GM23338 (cell line): ENCODE measurements around the gene AFF3. TPM values are rescaled to one million over a fixed set of nuclear protein-coding genes. Genes with fewer than 3 reads are reported as not detected.

Experiments used
- ATAC-seq: fragments of 200-7000 bp; cut with Tn5 transposase; 3 replicates; pipeline ENCODE4 v1.9.1; 2020
- DNase-seq: peaks from one replicate; pipeline ENCODE4 v3.0.0-alpha.2; 2015; ENCODE audit warnings: low spot score
- H2AFZ ChIP-seq: fragments of 200-600 bp; sonication (generic); 2 replicates; pipeline ENCODE4 v1.8.0; 2016; ENCODE audit warnings: antibody characterized with exemption, mild to moderate bottlenecking, moderate library complexity
- H3F3A ChIP-seq: fragments of 200-600 bp; sonication (generic); replicated peaks from 2 replicates; pipeline ENCODE4 v1.8.0; 2017; ENCODE audit warnings: antibody characterized with exemption, mixed run types, low read depth
- H3K27ac ChIP-seq: fragments of 200-600 bp; sonication (generic); 2 replicates; pipeline ENCODE4 v1.6.1; 2016; ENCODE audit warnings: low read depth
- H3K27me3 ChIP-seq: fragments of 200-600 bp; sonication (generic); 2 replicates; pipeline ENCODE4 v1.8.0; 2016; ENCODE audit warnings: mild to moderate bottlenecking, mixed run types, moderate library complexity; ENCODE audit not compliant: insufficient read depth
- H3K36me3 ChIP-seq: fragments of 200-600 bp; sonication (generic); 2 replicates; pipeline ENCODE4 v1.8.0; 2016; ENCODE audit warnings: mild to moderate bottlenecking; ENCODE audit not compliant: insufficient read depth
- H3K4me1 ChIP-seq: fragments of 200-600 bp; sonication (generic); 2 replicates; pipeline ENCODE4 v1.8.0; 2016; ENCODE audit warnings: mild to moderate bottlenecking, moderate library complexity; ENCODE audit not compliant: insufficient read depth
- H3K4me2 ChIP-seq: fragments of 200-600 bp; sonication (generic); 2 replicates; pipeline ENCODE4 v1.7.1; 2017; ENCODE audit warnings: mixed run types
- H3K4me3 ChIP-seq: fragments of 200-600 bp; sonication (generic); 2 replicates; pipeline ENCODE4 v1.6.1; 2016; ENCODE audit warnings: mixed run types
- H3K79me2 ChIP-seq: fragments of 200-600 bp; sonication (generic); replicated peaks from 2 replicates; pipeline ENCODE4 v1.8.0; 2017; ENCODE audit warnings: mild to moderate bottlenecking; ENCODE audit not compliant: insufficient read depth
- H3K9me2 ChIP-seq: fragments of 200-600 bp; sonication (generic); 2 replicates; pipeline ENCODE4 v1.8.0; 2017; ENCODE audit not compliant: insufficient read depth
- H4K20me1 ChIP-seq: fragments of 200-600 bp; sonication (generic); replicated peaks from 2 replicates; pipeline ENCODE4 v1.8.0; 2017; ENCODE audit warnings: mild to moderate bottlenecking; ENCODE audit not compliant: insufficient read depth
- H3K27ac Mint-ChIP-seq: 2 replicates; pipeline ENCODE4 v1.8.0; 2020; ENCODE audit warnings: inconsistent platforms, mild to moderate bottlenecking, moderate library complexity, mixed read lengths
- H3K27me3 Mint-ChIP-seq: 3 replicates; pipeline ENCODE4 v1.8.0; 2022; ENCODE audit warnings: low read depth, mild to moderate bottlenecking, moderate library complexity, mixed read lengths, inconsistent platforms; ENCODE audit not compliant: insufficient read depth, poor library complexity
- H3K36me3 Mint-ChIP-seq: 3 replicates; pipeline ENCODE4 v1.8.0; 2021; ENCODE audit warnings: low read depth, mild to moderate bottlenecking, inconsistent platforms, moderate library complexity, mixed read lengths
- H3K4me1 Mint-ChIP-seq: 3 replicates; pipeline ENCODE4 v1.8.0; 2020; ENCODE audit warnings: mild to moderate bottlenecking, inconsistent platforms, mixed read lengths
- H3K4me3 Mint-ChIP-seq: 3 replicates; pipeline ENCODE4 v1.8.0; 2021; ENCODE audit warnings: moderate library complexity, mild to moderate bottlenecking, inconsistent platforms, mixed read lengths
- H3K9me3 Mint-ChIP-seq: 3 replicates; pipeline ENCODE4 v1.8.0; 2020; ENCODE audit warnings: moderate library complexity, mild to moderate bottlenecking, inconsistent platforms, mixed read lengths
- CREB1 ChIP-seq: fragments of 250-450 bp; sonication (Bioruptor Pico); IDR thresholded peaks from 2 replicates; pipeline ENCODE4 v1.5.0; 2020; ENCODE audit warnings: low read depth, mild to moderate bottlenecking, moderate library complexity
- EZH2 ChIP-seq: fragments of 200-600 bp; sonication (generic); IDR thresholded peaks from one replicate; pipeline ENCODE4 v1.8.0; 2017; ENCODE audit warnings: antibody characterized with exemption, mild to moderate bottlenecking, low read depth; ENCODE audit not compliant: unreplicated experiment
- EZH2phosphoT487 ChIP-seq: fragments of 200-600 bp; sonication (generic); IDR thresholded peaks from one replicate; pipeline ENCODE4 v1.8.1; 2018; ENCODE audit warnings: antibody characterized with exemption; ENCODE audit not compliant: unreplicated experiment
- NANOG ChIP-seq: IDR thresholded peaks from 2 replicates; pipeline ENCODE4 v1.6.1; 2016; ENCODE audit warnings: antibody characterized with exemption, borderline replicate concordance
- STAT1 ChIP-seq: IDR thresholded peaks from one replicate; pipeline ENCODE4 v1.6.1; 2016; ENCODE audit warnings: antibody characterized with exemption; ENCODE audit not compliant: unreplicated experiment
- ZNF114 ChIP-seq: fragments of 250-450 bp; sonication (Bioruptor Pico); IDR thresholded peaks from 2 replicates; pipeline ENCODE4 v1.5.0; 2020; ENCODE audit warnings: mild to moderate bottlenecking, moderate library complexity
- ZNF331 ChIP-seq: fragments of 250-450 bp; sonication (Bioruptor Pico); IDR thresholded peaks from 2 replicates; pipeline ENCODE4 v1.5.0; 2020; ENCODE audit warnings: low read depth, mild to moderate bottlenecking, moderate library complexity
- polyA plus RNA-seq: library from polyadenylated mRNA; unstranded; fragments of >200 nt; fragmentation: Nextera tagmentation; extraction: Ambion mirVana; gene quantifications from 2 replicates; pipeline ENCODE4 v1.2.1, GENCODE V29; 2016
- total RNA-seq: library from RNA; depleted of rRNA; stranded (reverse); fragments of >200 nt; shearing (Covaris generic); gene quantifications from 2 replicates; pipeline ENCODE4 v1.2.3, GENCODE V29; 2014
- TF ChIP-seq, protein P1 (sequence below): IDR thresholded peaks from 2 replicates; pipeline ENCODE4 v1.6.1; 2016; ENCODE audit warnings: antibody characterized with exemption
- TF ChIP-seq, protein P2 (sequence below): IDR thresholded peaks from one replicate; pipeline ENCODE4 v1.6.1; 2018; ENCODE audit warnings: antibody characterized with exemption; ENCODE audit not compliant: unreplicated experiment

Gene AFF3
- total and polyA plus RNA-seq, 2 experiments from 2014 or later: 0.73 to 1.4 TPM

DNA sequence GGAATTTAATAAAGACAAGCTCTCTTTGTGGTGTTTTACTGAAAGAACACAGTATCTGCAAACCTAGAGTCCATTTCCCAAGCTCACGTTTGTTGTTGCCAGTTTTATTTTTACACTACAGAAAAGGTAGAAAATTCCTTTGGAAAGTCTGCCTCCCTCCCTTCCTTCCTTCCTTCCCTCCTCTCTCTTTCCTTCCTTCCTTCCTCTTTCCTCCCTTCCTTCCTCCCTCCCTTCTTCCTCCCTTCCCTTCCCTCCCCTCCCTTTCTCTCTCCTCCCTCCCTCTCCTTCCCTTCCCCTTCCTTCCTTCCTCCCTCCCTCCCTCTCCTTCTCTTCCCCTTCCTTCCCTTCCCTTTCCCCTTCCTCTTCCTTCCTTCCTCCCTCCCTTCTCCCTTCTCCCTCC, 516.2 kb downstream of the AFF3 start:
- H3K9me3 Mint-ChIP-seq: no peaks in the 10 kb centered on the region
- no peak overlapping the region for H3K27ac ChIP-seq
- H4K20me1 ChIP-seq: no peaks in the 10 kb centered on the region
- H3K27ac Mint-ChIP-seq: no peak overlapping the region
- peaks cover 14% of the 10 kb centered on the region; the same call in 2 of the 3 replicates for H3K4me1 Mint-ChIP-seq
- H3K36me3 Mint-ChIP-seq: no peaks in the 10 kb centered on the region
- no peak for TF ChIP-seq EZH2
- TF ChIP-seq, protein P1, sequence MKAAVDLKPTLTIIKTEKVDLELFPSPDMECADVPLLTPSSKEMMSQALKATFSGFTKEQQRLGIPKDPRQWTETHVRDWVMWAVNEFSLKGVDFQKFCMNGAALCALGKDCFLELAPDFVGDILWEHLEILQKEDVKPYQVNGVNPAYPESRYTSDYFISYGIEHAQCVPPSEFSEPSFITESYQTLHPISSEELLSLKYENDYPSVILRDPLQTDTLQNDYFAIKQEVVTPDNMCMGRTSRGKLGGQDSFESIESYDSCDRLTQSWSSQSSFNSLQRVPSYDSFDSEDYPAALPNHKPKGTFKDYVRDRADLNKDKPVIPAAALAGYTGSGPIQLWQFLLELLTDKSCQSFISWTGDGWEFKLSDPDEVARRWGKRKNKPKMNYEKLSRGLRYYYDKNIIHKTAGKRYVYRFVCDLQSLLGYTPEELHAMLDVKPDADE: no peak
- TF ChIP-seq, protein P2, sequence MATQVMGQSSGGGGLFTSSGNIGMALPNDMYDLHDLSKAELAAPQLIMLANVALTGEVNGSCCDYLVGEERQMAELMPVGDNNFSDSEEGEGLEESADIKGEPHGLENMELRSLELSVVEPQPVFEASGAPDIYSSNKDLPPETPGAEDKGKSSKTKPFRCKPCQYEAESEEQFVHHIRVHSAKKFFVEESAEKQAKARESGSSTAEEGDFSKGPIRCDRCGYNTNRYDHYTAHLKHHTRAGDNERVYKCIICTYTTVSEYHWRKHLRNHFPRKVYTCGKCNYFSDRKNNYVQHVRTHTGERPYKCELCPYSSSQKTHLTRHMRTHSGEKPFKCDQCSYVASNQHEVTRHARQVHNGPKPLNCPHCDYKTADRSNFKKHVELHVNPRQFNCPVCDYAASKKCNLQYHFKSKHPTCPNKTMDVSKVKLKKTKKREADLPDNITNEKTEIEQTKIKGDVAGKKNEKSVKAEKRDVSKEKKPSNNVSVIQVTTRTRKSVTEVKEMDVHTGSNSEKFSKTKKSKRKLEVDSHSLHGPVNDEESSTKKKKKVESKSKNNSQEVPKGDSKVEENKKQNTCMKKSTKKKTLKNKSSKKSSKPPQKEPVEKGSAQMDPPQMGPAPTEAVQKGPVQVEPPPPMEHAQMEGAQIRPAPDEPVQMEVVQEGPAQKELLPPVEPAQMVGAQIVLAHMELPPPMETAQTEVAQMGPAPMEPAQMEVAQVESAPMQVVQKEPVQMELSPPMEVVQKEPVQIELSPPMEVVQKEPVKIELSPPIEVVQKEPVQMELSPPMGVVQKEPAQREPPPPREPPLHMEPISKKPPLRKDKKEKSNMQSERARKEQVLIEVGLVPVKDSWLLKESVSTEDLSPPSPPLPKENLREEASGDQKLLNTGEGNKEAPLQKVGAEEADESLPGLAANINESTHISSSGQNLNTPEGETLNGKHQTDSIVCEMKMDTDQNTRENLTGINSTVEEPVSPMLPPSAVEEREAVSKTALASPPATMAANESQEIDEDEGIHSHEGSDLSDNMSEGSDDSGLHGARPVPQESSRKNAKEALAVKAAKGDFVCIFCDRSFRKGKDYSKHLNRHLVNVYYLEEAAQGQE: no peak
- TF ChIP-seq STAT1: no peak
- TF ChIP-seq NANOG: no peak
- no peak for TF ChIP-seq ZNF114 (CRISPR knock-in tag)
- no peak for TF ChIP-seq ZNF331 (CRISPR knock-in tag)
- no peaks in the 10 kb centered on the region for H3K9me2 ChIP-seq
- H3K4me3 ChIP-seq: no peak overlapping the region
- H3F3A ChIP-seq: no peaks in the 10 kb centered on the region
- no peak overlapping the region for H2AFZ ChIP-seq
- no peaks in the 10 kb centered on the region; the same call in 1 of the 2 replicates for H3K4me1 ChIP-seq
- ATAC-seq (no peak), DNase-seq (no peak)
- H3K4me3 Mint-ChIP-seq: no peak overlapping the region
- no peaks in the 10 kb centered on the region for H3K27me3 ChIP-seq
- no peaks in the 10 kb centered on the region for H3K27me3 Mint-ChIP-seq
- no peaks in the 10 kb centered on the region for H3K79me2 ChIP-seq
- H3K4me2 ChIP-seq: no peak overlapping the region
- H3K36me3 ChIP-seq: no peaks in the 10 kb centered on the region

DNA sequence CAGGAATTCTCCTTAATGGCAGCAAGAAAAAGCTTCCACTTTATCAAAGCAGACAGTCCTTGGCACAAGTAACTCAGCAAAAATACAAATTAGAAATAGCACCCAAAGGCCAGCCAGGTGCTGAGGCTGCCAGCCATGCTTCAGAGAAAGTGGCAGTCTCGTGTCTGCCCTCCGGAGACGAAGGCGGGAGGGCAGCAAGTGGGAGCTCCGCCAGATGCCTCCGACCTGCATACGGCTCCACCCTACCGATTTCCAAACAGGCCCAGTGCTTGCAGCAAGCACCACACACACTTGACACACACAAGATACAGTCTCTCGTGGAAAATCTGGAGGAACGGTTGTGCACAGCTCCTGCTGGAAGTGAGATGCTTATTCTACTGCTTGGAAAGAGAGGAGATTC, 517.7 kb downstream of the AFF3 start:
- H3K36me3 Mint-ChIP-seq: no peaks in the 10 kb centered on the region
- Histone ChIP-seq H3K79me2 (no peaks in the 10 kb centered on the region), H2AFZ (peak overlapping the region; percentile 66; the same call in 1 of the 2 replicates), H3K4me2 (no peak overlapping the region), H3K4me1 (no peaks in the 10 kb centered on the region; the same call in 1 of the 2 replicates), H3K9me2 (no peaks in the 10 kb centered on the region), H3K27me3 (no peaks in the 10 kb centered on the region), H3K27ac (no peak overlapping the region), H3K4me3 (no peak overlapping the region), H3K36me3 (no peaks in the 10 kb centered on the region), H4K20me1 (no peaks in the 10 kb centered on the region), H3F3A (no peaks in the 10 kb centered on the region)
- no peaks in the 10 kb centered on the region for H3K9me3 Mint-ChIP-seq
- ATAC-seq (peak; percentile 70), DNase-seq (peak; percentile 7)
- no peak overlapping the region for H3K27ac Mint-ChIP-seq
- H3K27me3 Mint-ChIP-seq: no peaks in the 10 kb centered on the region
- peaks cover 14% of the 10 kb centered on the region; the same call in 2 of the 3 replicates for H3K4me1 Mint-ChIP-seq
- no peak overlapping the region for H3K4me3 Mint-ChIP-seq
- TF ChIP-seq, protein P2: no peak
- TF ChIP-seq STAT1 (no peak), NANOG (no peak), CREB1 (CRISPR knock-in tag) (no peak), EZH2phosphoT487 (no peak)
